ENCODE results near the gene RFNG. TPM values are rescaled to one million over a fixed set of nuclear protein-coding genes. Genes with fewer than 3 reads are reported as not detected.

Gene RFNG
- polyA plus RNA-seq, 4 donors, result 35.4 to 43.8 (median 39.2) TPM

GRCh38 chr17:82025401-82026107 is 26.1 kb downstream of the RFNG start:
- H3K4me1 ChIP-seq (ENCODE audit: control insufficient read depth in 3 of 3, insufficient read depth in 2 of 3, low read depth in 1 of 3, low read length in 2 of 3), result peaks cover 2 to 31% (median 9%) of the 10 kb centered on the region in 3 donors
- H3K36me3 ChIP-seq (ENCODE audit: control insufficient read depth in 3 of 3, insufficient read depth in 2 of 3, low read depth in 1 of 3, low read length in 3 of 3), result peaks cover 0 to 58% (median 0%) of the 10 kb centered on the region in 3 donors
- H3K4me3 ChIP-seq (ENCODE audit: low read depth in 1 of 3, low read length in 3 of 3), result no peak overlapping the region
- WGBS, 3 donors, result 93 to 96% (median 95%) methylated on average over 25 of the region's 25 CpGs
- FAIRE-seq (no peak), DNase-seq (no peak)
- no peaks in the 10 kb centered on the region for H3K9me3 ChIP-seq (ENCODE audit: control insufficient read depth in 2 of 2, insufficient read depth in 1 of 2, low read depth in 1 of 2, low read length in 1 of 2)
- H3K27me3 ChIP-seq (ENCODE audit: control insufficient read depth in 3 of 3, insufficient read depth in 3 of 3, low read length in 3 of 3), result no peaks in the 10 kb centered on the region
- no peak overlapping the region for H3K27ac ChIP-seq (ENCODE audit: low read depth in 1 of 3, low read length in 2 of 3)

GRCh38 chr17:82024859-82025258 is 26.8 kb downstream of the RFNG start:
- WGBS, 3 donors, result 94 to 96% (median 95%) methylated on average over 16 to 17 of the region's 17 CpGs
- FAIRE-seq, result no peak
- Histone ChIP-seq H3K36me3 (ENCODE audit: control insufficient read depth in 3 of 3, insufficient read depth in 2 of 3, low read depth in 1 of 3, low read length in 3 of 3) (peaks cover 0 to 58% (median 0%) of the 10 kb centered on the region in 3 donors), H3K4me3 (ENCODE audit: low read depth in 1 of 3, low read length in 3 of 3) (no peak overlapping the region), H3K9me3 (ENCODE audit: control insufficient read depth in 2 of 2, insufficient read depth in 1 of 2, low read depth in 1 of 2, low read length in 1 of 2) (no peaks in the 10 kb centered on the region), H3K4me1 (ENCODE audit: control insufficient read depth in 3 of 3, insufficient read depth in 2 of 3, low read depth in 1 of 3, low read length in 2 of 3) (peaks cover 2 to 31% (median 5%) of the 10 kb centered on the region in 3 donors), H3K27me3 (ENCODE audit: control insufficient read depth in 3 of 3, insufficient read depth in 3 of 3, low read length in 3 of 3) (no peaks in the 10 kb centered on the region), H3K27ac (ENCODE audit: low read depth in 1 of 3, low read length in 2 of 3) (no peak overlapping the region)
- no peak for DNase-seq

- H3K36me3 ChIP-seq (ENCODE audit: control insufficient read depth in 3 of 3, insufficient read depth in 2 of 3, low read depth in 1 of 3, low read length in 3 of 3), result peaks cover 0 to 56% (median 0%) of the 10 kb centered on the region in 3 donors
- WGBS, 3 donors, result 1 to 4% (median 3%) methylated on average over 50 to 55 of the region's 55 CpGs
- peak overlapping the region; percentile 60 to 82 (median 74) for H3K4me3 ChIP-seq (ENCODE audit: low read depth in 1 of 3, low read length in 3 of 3)
- DNase-seq (peak; percentile 16 to 68), FAIRE-seq (no peak)
- H3K27me3 ChIP-seq (ENCODE audit: control insufficient read depth in 3 of 3, insufficient read depth in 3 of 3, low read length in 3 of 3), result no peaks in the 10 kb centered on the region
- no peaks in the 10 kb centered on the region for H3K9me3 ChIP-seq (ENCODE audit: control insufficient read depth in 2 of 2, insufficient read depth in 1 of 2, low read depth in 1 of 2, low read length in 1 of 2)
- H3K27ac ChIP-seq (ENCODE audit: low read depth in 1 of 3, low read length in 2 of 3), result no peak overlapping the region
- peaks cover 2 to 35% (median 5%) of the 10 kb centered on the region in 3 donors for H3K4me1 ChIP-seq (ENCODE audit: control insufficient read depth in 3 of 3, insufficient read depth in 2 of 3, low read depth in 1 of 3, low read length in 2 of 3)
Measured at GRCh38 chr17:82023447-82024241, 28.0 kb downstream of the RFNG start.

GRCh38 chr17:82022981-82023446 is 28.6 kb downstream of the RFNG start, which contains the start of gene LRRC45:
Gene LRRC45 (plus strand): TSS chr17:82023305. CDS start chr17:82023644, 339 bp downstream.
- peaks cover 0 to 56% (median 0%) of the 10 kb centered on the region in 3 donors for H3K36me3 ChIP-seq (ENCODE audit: control insufficient read depth in 3 of 3, insufficient read depth in 2 of 3, low read depth in 1 of 3, low read length in 3 of 3)
- FAIRE-seq (peak; percentile 55), DNase-seq (peak; percentile 99 to 100)
- H3K27ac ChIP-seq (ENCODE audit: low read depth in 1 of 3, low read length in 2 of 3), result peak within 1 kb of the TSS in 2 of 3 donors; percentile 26 to 85
- peaks cover 2 to 35% (median 5%) of the 10 kb centered on the region in 3 donors for H3K4me1 ChIP-seq (ENCODE audit: control insufficient read depth in 3 of 3, insufficient read depth in 2 of 3, low read depth in 1 of 3, low read length in 2 of 3)
- no peaks in the 10 kb centered on the region for H3K27me3 ChIP-seq (ENCODE audit: control insufficient read depth in 3 of 3, insufficient read depth in 3 of 3, low read length in 3 of 3)
- H3K9me3 ChIP-seq (ENCODE audit: control insufficient read depth in 2 of 2, insufficient read depth in 1 of 2, low read depth in 1 of 2, low read length in 1 of 2), result no peaks in the 10 kb centered on the region
- H3K4me3 ChIP-seq (ENCODE audit: low read depth in 1 of 3, low read length in 3 of 3), result peak within 1 kb of the TSS; percentile 76 to 82 (median 77)
- 1% methylated on average over 38 to 42 of the region's 42 CpGs for WGBS, 3 donors

GRCh38 chr17:82022310-82022980 is 29.2 kb downstream of the RFNG start, which contains the start of gene CENPX:
Gene CENPX (minus strand): TSS chr17:82022878. CDS start chr17:82022861, 17 bp downstream.
- 0 to 1% (median 0%) methylated on average over 38 to 64 of the region's 64 CpGs for WGBS, 3 donors
- H3K27ac ChIP-seq (ENCODE audit: low read depth in 1 of 3, low read length in 2 of 3), result peak within 1 kb of the TSS; percentile 26 to 85 (median 28)
- peaks cover 2 to 35% (median 5%) of the 10 kb centered on the region in 3 donors for H3K4me1 ChIP-seq (ENCODE audit: control insufficient read depth in 3 of 3, insufficient read depth in 2 of 3, low read depth in 1 of 3, low read length in 2 of 3)
- H3K4me3 ChIP-seq (ENCODE audit: low read depth in 1 of 3, low read length in 3 of 3), result peak within 1 kb of the TSS; percentile 76 to 82 (median 77)
- no peaks in the 10 kb centered on the region for H3K9me3 ChIP-seq (ENCODE audit: control insufficient read depth in 2 of 2, insufficient read depth in 1 of 2, low read depth in 1 of 2, low read length in 1 of 2)
- DNase-seq, result peak in 1 of 2 donors; percentile 10
- no peaks in the 10 kb centered on the region for H3K27me3 ChIP-seq (ENCODE audit: control insufficient read depth in 3 of 3, insufficient read depth in 3 of 3, low read length in 3 of 3)
- FAIRE-seq, result no peak
- H3K36me3 ChIP-seq (ENCODE audit: control insufficient read depth in 3 of 3, insufficient read depth in 2 of 3, low read depth in 1 of 3, low read length in 3 of 3), result peaks cover 0 to 57% (median 0%) of the 10 kb centered on the region in 3 donors

DNA sequence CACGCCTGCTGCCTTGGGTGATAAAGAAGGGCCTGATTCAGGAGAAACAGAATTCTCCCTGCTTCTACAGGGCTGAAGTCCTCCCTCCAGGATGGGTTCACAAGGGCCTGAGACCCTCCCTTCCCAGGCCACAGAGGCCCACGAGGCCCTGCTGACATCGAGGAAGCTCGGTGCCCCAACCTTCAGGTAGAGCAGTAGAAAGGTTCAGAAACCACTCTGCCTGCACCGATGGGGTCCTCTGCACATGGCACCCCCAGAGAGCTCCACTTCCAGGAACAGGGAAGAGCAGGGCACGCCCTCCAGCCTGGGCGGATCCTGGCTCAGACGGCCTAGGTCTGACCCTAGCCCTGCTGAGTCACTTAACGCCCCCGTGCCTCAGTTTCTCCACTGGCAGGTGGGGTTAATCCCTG is 29.7 kb downstream of the RFNG start:
- Histone ChIP-seq H3K4me3 (ENCODE audit: low read depth in 1 of 3, low read length in 3 of 3) (peak overlapping the region; percentile 56 to 77 (median 76)), H3K27ac (ENCODE audit: low read depth in 1 of 3, low read length in 2 of 3) (peak overlapping the region in 2 of 3 donors; percentile 28 to 85), H3K36me3 (ENCODE audit: control insufficient read depth in 3 of 3, insufficient read depth in 2 of 3, low read depth in 1 of 3, low read length in 3 of 3) (peaks cover 0 to 57% (median 0%) of the 10 kb centered on the region in 3 donors), H3K27me3 (ENCODE audit: control insufficient read depth in 3 of 3, insufficient read depth in 3 of 3, low read length in 3 of 3) (no peaks in the 10 kb centered on the region), H3K4me1 (ENCODE audit: control insufficient read depth in 3 of 3, insufficient read depth in 2 of 3, low read depth in 1 of 3, low read length in 2 of 3) (peaks cover 2 to 35% (median 5%) of the 10 kb centered on the region in 3 donors), H3K9me3 (ENCODE audit: control insufficient read depth in 2 of 2, insufficient read depth in 1 of 2, low read depth in 1 of 2, low read length in 1 of 2) (no peaks in the 10 kb centered on the region)
- peak; percentile 33 to 37 for DNase-seq
- 1 to 5% (median 2%) methylated on average over 10 of the region's 10 CpGs for WGBS, 3 donors
- no peak for FAIRE-seq

- no peaks in the 10 kb centered on the region for H3K9me3 ChIP-seq (ENCODE audit: control insufficient read depth in 2 of 2, insufficient read depth in 1 of 2, low read depth in 1 of 2, low read length in 1 of 2)
- H3K36me3 ChIP-seq (ENCODE audit: control insufficient read depth in 3 of 3, insufficient read depth in 2 of 3, low read depth in 1 of 3, low read length in 3 of 3), result peaks cover 0 to 57% (median 0%) of the 10 kb centered on the region in 3 donors
- H3K27ac ChIP-seq (ENCODE audit: low read depth in 1 of 3, low read length in 2 of 3), result peak overlapping the region in 2 of 3 donors; percentile 28 to 69
- no peaks in the 10 kb centered on the region for H3K27me3 ChIP-seq (ENCODE audit: control insufficient read depth in 3 of 3, insufficient read depth in 3 of 3, low read length in 3 of 3)
- 6 to 37% (median 21%) methylated on average over 24 to 25 of the region's 25 CpGs for WGBS, 3 donors
- DNase-seq, result peak; percentile 70 to 74
- H3K4me3 ChIP-seq (ENCODE audit: low read depth in 1 of 3, low read length in 3 of 3), result peak overlapping the region in 2 of 3 donors; percentile 56 to 76
- peaks cover 2 to 35% (median 5%) of the 10 kb centered on the region in 3 donors for H3K4me1 ChIP-seq (ENCODE audit: control insufficient read depth in 3 of 3, insufficient read depth in 2 of 3, low read depth in 1 of 3, low read length in 2 of 3)
- FAIRE-seq, result no peak
Measured at GRCh38 chr17:82021107-82021899, 30.3 kb downstream of the RFNG start.

Data from small intestine (tissue), 7 donors.